Erythroblast (primary cell): ENCODE results near the gene PTH2R.

Experiments
- GATA1 ChIP-seq: IDR thresholded peaks from 2 replicates; pipeline ENCODE4 v1.6.1; 2011; ENCODE audit warnings: low read depth, mild to moderate bottlenecking, control low read depth, low read length, moderate library complexity
- POLR2A ChIP-seq: IDR thresholded peaks from 2 replicates; pipeline ENCODE4 v1.6.1; 2011; ENCODE audit warnings: mild to moderate bottlenecking, low read length

DNA sequence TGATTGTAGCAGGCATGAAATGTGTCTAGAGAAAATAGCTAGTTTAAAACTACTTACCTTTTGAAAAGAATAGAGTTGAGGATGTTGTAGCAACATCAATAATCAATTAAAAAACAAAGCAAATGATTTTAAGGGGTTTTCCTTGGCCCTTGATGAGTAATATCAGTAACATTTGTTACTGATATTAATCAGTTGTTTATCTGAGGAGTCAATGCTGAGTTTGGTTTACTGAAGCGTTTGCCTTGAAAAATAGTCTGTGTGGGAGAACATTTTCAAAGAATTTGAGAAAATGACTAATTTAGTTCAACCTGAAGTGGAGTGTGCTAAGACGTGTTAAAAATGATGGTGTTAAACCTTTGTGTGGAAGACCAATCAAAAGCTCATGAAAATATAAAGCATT lies 9.3 kb downstream of the PTH2R start:
- TF ChIP-seq POLR2A, result no peak
- no peak for TF ChIP-seq GATA1
